GM12878 (cell line): Measurements from ENCODE around the gene AP1S3. TPM values are rescaled to one million over a fixed set of nuclear protein-coding genes. Genes with fewer than 3 reads are reported as not detected.

Experiments used
- ATAC-seq: fragments of 200-7000 bp; cut with Tn5 transposase; 3 replicates; pipeline ENCODE4 v1.9.1; 2020; ENCODE audit warnings: mild to moderate bottlenecking, moderate library complexity
- BruUV-seq: library from RNA; stranded (reverse); fragments of 400-500 nt; replicated peaks from 2 replicates; lab custom pipeline; 2021; lab: Mats Ljungman, UMichigan
- CTCF ChIA-PET: fragments of 300-600 bp; sonication (Branson Sonifier 250); formaldehyde crosslinking; extraction: SDS; loops from one replicate; lab custom pipeline; 2021; ENCODE audit warnings: inconsistent platforms; lab: Yijun Ruan, JAX
- POLR2A ChIA-PET: fragments of 350-600 bp; formaldehyde crosslinking; extraction: SDS; loops from one replicate; lab custom pipeline; 2021; ENCODE audit warnings: inconsistent platforms; lab: Charles Lee
- RAD21 ChIA-PET: fragments of 300-600 bp; sonication (Branson Sonifier 250); formaldehyde crosslinking; loops from one replicate; lab custom pipeline; 2023; ENCODE audit warnings: antibody characterized with exemption; ENCODE audit not compliant: unreplicated experiment; lab: Charles Lee
- SMC1A ChIA-PET: fragments of 300-600 bp; sonication (Branson Sonifier 250); formaldehyde crosslinking; loops from one replicate; lab custom pipeline; 2023; ENCODE audit not compliant: unreplicated experiment, uncharacterized antibody; lab: Charles Lee
- DNase-seq: peaks from one replicate; pipeline ENCODE4 v3.0.0-alpha.2; 2011; ENCODE audit warnings: low read depth, low spot score
- FAIRE-seq: peaks from 3 replicates; lab custom pipeline; 2011; peaks lifted over from hg19 to GRCh38; lab: Jason Lieb, UNC
- H2AFZ ChIP-seq: 2 replicates; pipeline ENCODE4 v1.6.0; 2011; ENCODE audit warnings: low read depth, low read length, control low read depth; ENCODE audit not compliant: control insufficient read depth
- H3K27ac ChIP-seq: 2 replicates; pipeline ENCODE4 v1.5.1; 2011; ENCODE audit warnings: control low read depth; ENCODE audit not compliant: control insufficient read depth, insufficient read depth
- H3K27me3 ChIP-seq, 2 experiments: replicated peaks in 1 of 2; 2 replicates each; pipeline versions ENCODE4 v1.6.0 to v1.6.1; 2011; ENCODE audit warnings: low read length in 1 of 2; ENCODE audit not compliant: control insufficient read depth in 2 of 2, insufficient read depth in 2 of 2
- H3K36me3 ChIP-seq, 2 experiments: 2 replicates each; pipeline ENCODE4 v1.5.1; 2011; ENCODE audit warnings: low read length in 1 of 2; ENCODE audit not compliant: control insufficient read depth in 2 of 2, insufficient read depth in 2 of 2
- H3K4me1 ChIP-seq: 2 replicates; pipeline ENCODE4 v1.6.1; 2011; ENCODE audit warnings: mild to moderate bottlenecking, low read length, moderate library complexity, mixed read lengths; ENCODE audit not compliant: control insufficient read depth, insufficient read depth
- H3K4me2 ChIP-seq: 2 replicates; pipeline ENCODE4 v1.6.0; 2011; ENCODE audit warnings: control low read depth; ENCODE audit not compliant: control insufficient read depth, insufficient read depth
- H3K4me3 ChIP-seq: fragments of 200-600 bp; sonication (generic); 2 replicates; pipeline ENCODE4 v1.5.1; 2016
- H3K79me2 ChIP-seq: 2 replicates; pipeline ENCODE4 v1.6.0; 2011; ENCODE audit warnings: low read length; ENCODE audit not compliant: control insufficient read depth, insufficient read depth
- H3K9ac ChIP-seq: 2 replicates; pipeline ENCODE4 v1.8.0; 2011; ENCODE audit warnings: low read length, control low read depth, mixed read lengths; ENCODE audit not compliant: control insufficient read depth, insufficient read depth
- H3K9me3 ChIP-seq: replicated peaks from 3 replicates; pipeline ENCODE4 v1.5.1; 2011; ENCODE audit warnings: mild to moderate bottlenecking, low read length; ENCODE audit not compliant: control insufficient read depth, insufficient read depth
- H4K20me1 ChIP-seq: 2 replicates; pipeline ENCODE4 v1.6.0; 2011; ENCODE audit not compliant: control insufficient read depth, insufficient read depth
- FOXK2 ChIP-seq: fragments of 450-650 bp; IDR thresholded peaks from 2 replicates; pipeline ENCODE4 v1.6.1; 2017; ENCODE audit warnings: mild to moderate bottlenecking, moderate library complexity
- HDAC6 ChIP-seq: fragments of 200-600 bp; sonication (generic); IDR thresholded peaks from one replicate; pipeline ENCODE4 v1.8.0; 2017; ENCODE audit warnings: antibody characterized with exemption; ENCODE audit not compliant: unreplicated experiment
- NR2C1 ChIP-seq: fragments of 450-650 bp; IDR thresholded peaks from 2 replicates; pipeline ENCODE4 v1.6.1; 2017; ENCODE audit warnings: antibody characterized with exemption, mild to moderate bottlenecking, moderate library complexity
- POLR2AphosphoS5 ChIP-seq: IDR thresholded peaks from 2 replicates; pipeline ENCODE4 v1.6.1; 2011; ENCODE audit warnings: mild to moderate bottlenecking, low read length, inconsistent platforms
- RAD21 ChIP-seq: IDR thresholded peaks from 2 replicates; pipeline ENCODE4 v1.6.1; 2011; ENCODE audit warnings: mild to moderate bottlenecking, low read depth, low read length, moderate library complexity; ENCODE audit not compliant: insufficient read depth
- RELA ChIP-seq: fragments of 450-650 bp; IDR thresholded peaks from 2 replicates; pipeline ENCODE4 v1.8.0; 2014; ENCODE audit warnings: borderline replicate concordance; ENCODE audit not compliant: partially characterized antibody
- SMAD1 ChIP-seq: fragments of 450-650 bp; IDR thresholded peaks from 2 replicates; pipeline ENCODE4 v1.6.1; 2018; ENCODE audit warnings: mild to moderate bottlenecking, low read depth; ENCODE audit not compliant: partially characterized antibody
- ZZZ3 ChIP-seq: IDR thresholded peaks from 2 replicates; pipeline ENCODE4 v1.6.1; 2011; ENCODE audit warnings: low read depth; ENCODE audit not compliant: control insufficient read depth, insufficient read length
- WGBS: methylation state at CpG from one replicate; pipeline ENCODE4 v1.1.6; 2016; ENCODE audit warnings: low lambda C conversion rate; ENCODE audit not compliant: insufficient replicate concordance, insufficient coverage; ENCODE audit errors: missing lambda C conversion rate; 5-methylcytosine and 5-hydroxymethylcytosine counted together
- in situ Hi-C: fragments of 300-500 bp; cut with MboI; formaldehyde crosslinking; loops from 9 replicates; pipeline ENCODE4 v1.14.3; 2018; ENCODE audit warnings: mixed read lengths
- intact Hi-C: fragments of 100-400 bp; cut with micrococcal nuclease; formaldehyde crosslinking; loops from one replicate; pipeline ENCODE4 v1.14.2; 2022; ENCODE audit not compliant: unreplicated experiment
- polyA plus RNA-seq, 11 experiments: library from polyadenylated mRNA; depleted of rRNA in 4 of 11; unstranded in 6 of 11; stranded (reverse) in 5 of 11; fragments of >200 nt; fragmentation: Nextera tagmentation in 4 of 11; fragmentation: Illumina TruSeq in 1 of 11; extraction: Ambion mirVana in 4 of 11; extraction: Trizol in 1 of 11; gene quantifications; 1 replicate in 1 of 11; 2 replicates in 10 of 11; pipeline versions ENCODE4 v1.2.1 to v1.2.3, GENCODE V29; 2011 to 2016; ENCODE audit warnings: inconsistent platforms in 2 of 11, missing spikeins in 2 of 11, low read depth in 1 of 11
- total RNA-seq, 4 experiments: library from RNA; depleted of rRNA in 3 of 4; stranded (reverse); fragments of >200 nt in 3 of 4; fragmentation: Illumina TruSeq in 1 of 4; extraction: Trizol in 1 of 4; gene quantifications; 2 replicates each; pipeline versions ENCODE4 v1.2.1 to v1.2.3, GENCODE V29; 2013 to 2021
- TF ChIP-seq, protein P1 (sequence below): fragments of 450-650 bp; IDR thresholded peaks from 2 replicates; pipeline ENCODE4 v1.6.1; 2017; ENCODE audit warnings: borderline replicate concordance
- TF ChIP-seq, protein P2 (sequence below): IDR thresholded peaks from 2 replicates; pipeline ENCODE4 v1.6.1; 2012; ENCODE audit warnings: low read depth, low read length, improper control_type of control experiment

Gene AP1S3
- total and polyA plus RNA-seq, 10 of the 15 experiments (the other 5 are each of a cell fraction or from before 2014, with no cell fraction given) = 2.6 to 14.3 (median 9.2) TPM

DNA sequence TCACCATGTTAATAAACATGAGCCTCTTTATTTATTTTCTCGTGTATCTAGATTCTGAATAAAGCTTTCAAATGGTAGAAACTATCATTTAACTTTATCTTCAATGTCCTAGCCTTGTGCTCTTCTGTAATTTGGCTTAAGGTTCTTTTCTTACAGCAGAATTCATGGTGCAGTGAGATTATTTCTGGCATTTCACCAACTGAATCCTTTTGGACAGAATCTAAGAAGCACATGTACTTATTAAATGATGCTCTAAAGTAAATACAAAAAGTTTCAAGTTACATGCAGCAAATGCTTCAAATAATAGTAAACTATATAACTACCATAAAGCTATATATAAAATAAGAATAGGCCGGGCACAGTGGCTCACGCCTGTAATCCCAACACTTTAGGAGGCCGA, 65.9 kb downstream of the AP1S3 start:
- Histone ChIP-seq H4K20me1 (no peaks in the 10 kb centered on the region), H3K9me3 (no peaks in the 10 kb centered on the region), H3K27ac (no peak overlapping the region), H3K79me2 (no peaks in the 10 kb centered on the region), H3K4me1 (no peaks in the 10 kb centered on the region), H3K27me3 (no peaks in the 10 kb centered on the region), H3K4me2 (no peak overlapping the region), H2AFZ (no peak overlapping the region), H3K36me3 (peaks cover 0 to 3% of the 10 kb centered on the region in 2 experiments; a peak in 2 of 4 replicates), H3K9ac (no peak overlapping the region), H3K4me3 (no peak overlapping the region)
- in situ Hi-C loops (no loop called here), intact Hi-C loops (no loop called here)
- 96% methylated on average over 4 of the region's 4 CpGs for WGBS
- no TSS peak for BruUV-seq
- RAD21 ChIA-PET = no interaction called here
- POLR2A ChIA-PET = no interaction called here
- SMC1A ChIA-PET = no interaction called here
- ATAC-seq (no peak), DNase-seq (no peak), FAIRE-seq (no peak)
- TF ChIP-seq POLR2AphosphoS5 = no peak
- TF ChIP-seq FOXK2 = no peak
- no peak for TF ChIP-seq ZZZ3
- no peak for TF ChIP-seq HDAC6
- TF ChIP-seq NR2C1 = no peak
- TF ChIP-seq RELA = no peak
- CTCF ChIA-PET = interaction anchor here (0.5 to 1.3 kb wide), 2 partner anchors 9 to 26 kb away, joined by 3 read pairs; no protein-coding TSS in a partner anchor

DNA sequence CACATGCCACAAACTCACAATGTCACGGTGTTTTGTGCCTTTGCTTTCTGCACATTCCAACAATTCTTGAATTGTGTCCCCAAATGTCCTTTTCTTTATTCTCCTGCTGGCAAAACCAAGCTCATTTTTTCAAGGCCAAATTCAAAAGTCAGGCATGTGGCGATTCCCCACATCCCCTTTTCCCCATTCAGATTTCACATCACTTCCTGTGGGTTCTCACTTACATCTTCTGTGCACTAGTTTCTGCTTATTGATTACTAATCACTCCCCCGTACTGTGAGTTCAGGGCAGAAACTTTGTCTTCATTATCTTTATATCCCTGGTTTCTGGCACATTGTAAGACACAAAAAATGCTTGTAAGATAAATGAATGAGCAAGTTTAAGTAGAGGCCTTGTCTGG, 69.2 kb downstream of the AP1S3 start:
- Histone ChIP-seq H3K36me3 (no peaks in the 10 kb centered on the region), H4K20me1 (no peaks in the 10 kb centered on the region), H3K9ac (no peak overlapping the region), H2AFZ (no peak overlapping the region), H3K79me2 (no peaks in the 10 kb centered on the region), H3K4me3 (no peak overlapping the region), H3K27me3 (no peaks in the 10 kb centered on the region), H3K9me3 (no peaks in the 10 kb centered on the region), H3K27ac (no peak overlapping the region), H3K4me2 (no peak overlapping the region), H3K4me1 (no peaks in the 10 kb centered on the region)
- 50% methylated on average over 3 of the region's 3 CpGs for WGBS
- intact Hi-C loops = no loop called here
- POLR2A ChIA-PET = no interaction called here
- SMC1A ChIA-PET = no interaction called here
- FAIRE-seq (no peak), DNase-seq (no peak), ATAC-seq (no peak)
- TF ChIP-seq, protein P1, sequence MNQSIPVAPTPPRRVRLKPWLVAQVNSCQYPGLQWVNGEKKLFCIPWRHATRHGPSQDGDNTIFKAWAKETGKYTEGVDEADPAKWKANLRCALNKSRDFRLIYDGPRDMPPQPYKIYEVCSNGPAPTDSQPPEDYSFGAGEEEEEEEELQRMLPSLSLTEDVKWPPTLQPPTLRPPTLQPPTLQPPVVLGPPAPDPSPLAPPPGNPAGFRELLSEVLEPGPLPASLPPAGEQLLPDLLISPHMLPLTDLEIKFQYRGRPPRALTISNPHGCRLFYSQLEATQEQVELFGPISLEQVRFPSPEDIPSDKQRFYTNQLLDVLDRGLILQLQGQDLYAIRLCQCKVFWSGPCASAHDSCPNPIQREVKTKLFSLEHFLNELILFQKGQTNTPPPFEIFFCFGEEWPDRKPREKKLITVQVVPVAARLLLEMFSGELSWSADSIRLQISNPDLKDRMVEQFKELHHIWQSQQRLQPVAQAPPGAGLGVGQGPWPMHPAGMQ = no peak
- TF ChIP-seq RAD21 (no peak), SMAD1 (no peak)
- TF ChIP-seq, protein P2, sequence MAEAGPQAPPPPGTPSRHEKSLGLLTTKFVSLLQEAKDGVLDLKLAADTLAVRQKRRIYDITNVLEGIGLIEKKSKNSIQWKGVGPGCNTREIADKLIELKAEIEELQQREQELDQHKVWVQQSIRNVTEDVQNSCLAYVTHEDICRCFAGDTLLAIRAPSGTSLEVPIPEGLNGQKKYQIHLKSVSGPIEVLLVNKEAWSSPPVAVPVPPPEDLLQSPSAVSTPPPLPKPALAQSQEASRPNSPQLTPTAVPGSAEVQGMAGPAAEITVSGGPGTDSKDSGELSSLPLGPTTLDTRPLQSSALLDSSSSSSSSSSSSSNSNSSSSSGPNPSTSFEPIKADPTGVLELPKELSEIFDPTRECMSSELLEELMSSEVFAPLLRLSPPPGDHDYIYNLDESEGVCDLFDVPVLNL = no peak
- in situ Hi-C loops = no loop called here
- no TSS peak for BruUV-seq
- CTCF ChIA-PET = interaction anchor here (1.2 kb wide), 1 partner anchor 41 kb away, joined by 4 read pairs; no protein-coding TSS in a partner anchor
- RAD21 ChIA-PET = interaction anchor here (1.7 kb wide), 1 partner anchor 92 kb away, joined by 5 read pairs; no protein-coding TSS in a partner anchor
